GM21786 (cell line): ENCODE results near the gene ZNF473.

ENCODE experiments used
- ATAC-seq: cut with Tn5 transposase; IDR thresholded peaks from one replicate; pipeline ENCODE4 v1.9.1; 2021; ENCODE audit not compliant: unreplicated experiment

Gene ZNF473

GRCh38 chr19:50003254-50003788 is 22.5 kb upstream of the ZNF473 start:
- ATAC-seq = no peak

- no peak for ATAC-seq
These were observed 21.9 kb upstream of the ZNF473 start for GRCh38 chr19:50003810-50004419.

- ATAC-seq = no peak
These were observed 20.4 kb upstream of the ZNF473 start for GRCh38 chr19:50005428-50005827.

GRCh38 chr19:50007170-50007569 is 18.6 kb upstream of the ZNF473 start:
- no peak for ATAC-seq

- no peak for ATAC-seq
These were observed 17.9 kb upstream of the ZNF473 start for GRCh38 chr19:50007947-50008346.

- ATAC-seq = no peak
These were observed 17.3 kb upstream of the ZNF473 start for GRCh38 chr19:50008532-50008931.

- no peak for ATAC-seq
These were observed 9.5 kb upstream of the ZNF473 start for GRCh38 chr19:50016225-50016807.

GRCh38 chr19:50020481-50020880 is 5.3 kb upstream of the ZNF473 start:
- no peak for ATAC-seq

GRCh38 chr19:50022823-50023222 is 3.0 kb upstream of the ZNF473 start:
- no peak for ATAC-seq

GRCh38 chr19:50024719-50025021 is 1.1 kb upstream of the ZNF473 start:
- no peak for ATAC-seq

GRCh38 chr19:50025022-50025793 is 597 bp upstream of the ZNF473 start, which contains the start of gene VRK3:
TSS of gene VRK3 (minus strand) at chr19:50025372. CDS start at chr19:50016162, 9,210 bp downstream.
- peak; percentile 78 for ATAC-seq

GRCh38 chr19:50026550-50026906 is 723 bp downstream of the ZNF473 start:
- no peak for ATAC-seq

- no peak for ATAC-seq
These were observed 4.4 kb downstream of the ZNF473 start for GRCh38 chr19:50030225-50030624.

- no peak for ATAC-seq
These were observed 5.1 kb downstream of the ZNF473 start for GRCh38 chr19:50030937-50031336.

- no peak for ATAC-seq
These were observed 11.1 kb downstream of the ZNF473 start for GRCh38 chr19:50036908-50037307.

- no peak for ATAC-seq
These were observed 14.2 kb downstream of the ZNF473 start for GRCh38 chr19:50039968-50040367.

GRCh38 chr19:50040967-50041366 is 15.2 kb downstream of the ZNF473 start:
- ATAC-seq = no peak

- ATAC-seq = no peak
These were observed 16.7 kb downstream of the ZNF473 start for GRCh38 chr19:50042363-50043024.

- ATAC-seq = no peak
These were observed 18.2 kb downstream of the ZNF473 start for GRCh38 chr19:50043967-50044366.

- no peak for ATAC-seq
These were observed 19.1 kb downstream of the ZNF473 start for GRCh38 chr19:50044922-50045321.

- ATAC-seq = no peak
These were observed 21.1 kb downstream of the ZNF473 start for GRCh38 chr19:50046649-50047503.
